ENCODE measurements around the gene SKIDA1.

DNA sequence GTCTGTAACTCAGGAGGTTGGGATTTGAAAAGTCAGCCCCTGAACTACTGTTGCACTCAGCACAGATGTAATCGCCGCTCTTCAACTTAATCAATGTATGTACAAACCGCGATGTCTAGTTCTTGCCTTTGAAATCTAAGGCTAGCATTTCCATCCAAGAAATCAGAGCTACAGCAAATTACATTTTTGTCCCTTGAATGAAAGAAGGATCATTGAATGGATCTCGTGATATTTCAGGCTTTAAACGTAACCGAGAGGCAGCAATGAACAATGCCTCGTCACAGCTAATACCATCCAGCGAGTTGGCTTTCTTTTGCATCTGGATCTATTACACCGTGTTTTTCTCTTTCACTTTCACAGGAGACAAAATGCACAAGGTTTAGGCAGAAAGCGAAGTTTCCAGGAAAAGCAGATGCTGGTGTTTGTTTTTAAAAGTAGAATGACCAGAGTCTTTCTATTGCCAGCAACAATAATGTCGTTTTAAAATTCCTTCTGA, 5.5 kb downstream of the SKIDA1 start:
- TF ChIP-seq POLR2A (IDR thresholded peaks at IDR 0.05; ENCODE audit: extremely low read depth, insufficient read length), result no peak
- TF ChIP-seq, protein P1, sequence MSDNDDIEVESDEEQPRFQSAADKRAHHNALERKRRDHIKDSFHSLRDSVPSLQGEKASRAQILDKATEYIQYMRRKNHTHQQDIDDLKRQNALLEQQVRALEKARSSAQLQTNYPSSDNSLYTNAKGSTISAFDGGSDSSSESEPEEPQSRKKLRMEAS (IDR thresholded peaks at IDR 0.05; ENCODE audit: low read depth, low read length), result no peak
- TF ChIP-seq, protein P2, sequence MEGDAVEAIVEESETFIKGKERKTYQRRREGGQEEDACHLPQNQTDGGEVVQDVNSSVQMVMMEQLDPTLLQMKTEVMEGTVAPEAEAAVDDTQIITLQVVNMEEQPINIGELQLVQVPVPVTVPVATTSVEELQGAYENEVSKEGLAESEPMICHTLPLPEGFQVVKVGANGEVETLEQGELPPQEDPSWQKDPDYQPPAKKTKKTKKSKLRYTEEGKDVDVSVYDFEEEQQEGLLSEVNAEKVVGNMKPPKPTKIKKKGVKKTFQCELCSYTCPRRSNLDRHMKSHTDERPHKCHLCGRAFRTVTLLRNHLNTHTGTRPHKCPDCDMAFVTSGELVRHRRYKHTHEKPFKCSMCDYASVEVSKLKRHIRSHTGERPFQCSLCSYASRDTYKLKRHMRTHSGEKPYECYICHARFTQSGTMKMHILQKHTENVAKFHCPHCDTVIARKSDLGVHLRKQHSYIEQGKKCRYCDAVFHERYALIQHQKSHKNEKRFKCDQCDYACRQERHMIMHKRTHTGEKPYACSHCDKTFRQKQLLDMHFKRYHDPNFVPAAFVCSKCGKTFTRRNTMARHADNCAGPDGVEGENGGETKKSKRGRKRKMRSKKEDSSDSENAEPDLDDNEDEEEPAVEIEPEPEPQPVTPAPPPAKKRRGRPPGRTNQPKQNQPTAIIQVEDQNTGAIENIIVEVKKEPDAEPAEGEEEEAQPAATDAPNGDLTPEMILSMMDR (IDR thresholded peaks at IDR 0.05; ENCODE audit: low read depth, low read length), result no peak
